A549 treated with CpdA at 1 μM for 4 hours (cell line): ENCODE results near the gene VAV1. TPM values are rescaled to one million over a fixed set of nuclear protein-coding genes. Genes with fewer than 3 reads are reported as not detected.

Experiments used
- total RNA-seq: library from RNA; stranded (reverse); fragments of 200-300 nt; extraction: Qiagen RNA extraction; gene quantifications from 5 replicates; pipeline ENCODE4 v1.2.3, GENCODE V29; 2022; ENCODE audit warnings: low read depth

VAV1 gene, protein sequence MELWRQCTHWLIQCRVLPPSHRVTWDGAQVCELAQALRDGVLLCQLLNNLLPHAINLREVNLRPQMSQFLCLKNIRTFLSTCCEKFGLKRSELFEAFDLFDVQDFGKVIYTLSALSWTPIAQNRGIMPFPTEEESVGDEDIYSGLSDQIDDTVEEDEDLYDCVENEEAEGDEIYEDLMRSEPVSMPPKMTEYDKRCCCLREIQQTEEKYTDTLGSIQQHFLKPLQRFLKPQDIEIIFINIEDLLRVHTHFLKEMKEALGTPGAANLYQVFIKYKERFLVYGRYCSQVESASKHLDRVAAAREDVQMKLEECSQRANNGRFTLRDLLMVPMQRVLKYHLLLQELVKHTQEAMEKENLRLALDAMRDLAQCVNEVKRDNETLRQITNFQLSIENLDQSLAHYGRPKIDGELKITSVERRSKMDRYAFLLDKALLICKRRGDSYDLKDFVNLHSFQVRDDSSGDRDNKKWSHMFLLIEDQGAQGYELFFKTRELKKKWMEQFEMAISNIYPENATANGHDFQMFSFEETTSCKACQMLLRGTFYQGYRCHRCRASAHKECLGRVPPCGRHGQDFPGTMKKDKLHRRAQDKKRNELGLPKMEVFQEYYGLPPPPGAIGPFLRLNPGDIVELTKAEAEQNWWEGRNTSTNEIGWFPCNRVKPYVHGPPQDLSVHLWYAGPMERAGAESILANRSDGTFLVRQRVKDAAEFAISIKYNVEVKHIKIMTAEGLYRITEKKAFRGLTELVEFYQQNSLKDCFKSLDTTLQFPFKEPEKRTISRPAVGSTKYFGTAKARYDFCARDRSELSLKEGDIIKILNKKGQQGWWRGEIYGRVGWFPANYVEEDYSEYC
- total RNA-seq: 6.2 to 9.5 TPM (median 7.4 TPM) in 5 replicates

DNA sequence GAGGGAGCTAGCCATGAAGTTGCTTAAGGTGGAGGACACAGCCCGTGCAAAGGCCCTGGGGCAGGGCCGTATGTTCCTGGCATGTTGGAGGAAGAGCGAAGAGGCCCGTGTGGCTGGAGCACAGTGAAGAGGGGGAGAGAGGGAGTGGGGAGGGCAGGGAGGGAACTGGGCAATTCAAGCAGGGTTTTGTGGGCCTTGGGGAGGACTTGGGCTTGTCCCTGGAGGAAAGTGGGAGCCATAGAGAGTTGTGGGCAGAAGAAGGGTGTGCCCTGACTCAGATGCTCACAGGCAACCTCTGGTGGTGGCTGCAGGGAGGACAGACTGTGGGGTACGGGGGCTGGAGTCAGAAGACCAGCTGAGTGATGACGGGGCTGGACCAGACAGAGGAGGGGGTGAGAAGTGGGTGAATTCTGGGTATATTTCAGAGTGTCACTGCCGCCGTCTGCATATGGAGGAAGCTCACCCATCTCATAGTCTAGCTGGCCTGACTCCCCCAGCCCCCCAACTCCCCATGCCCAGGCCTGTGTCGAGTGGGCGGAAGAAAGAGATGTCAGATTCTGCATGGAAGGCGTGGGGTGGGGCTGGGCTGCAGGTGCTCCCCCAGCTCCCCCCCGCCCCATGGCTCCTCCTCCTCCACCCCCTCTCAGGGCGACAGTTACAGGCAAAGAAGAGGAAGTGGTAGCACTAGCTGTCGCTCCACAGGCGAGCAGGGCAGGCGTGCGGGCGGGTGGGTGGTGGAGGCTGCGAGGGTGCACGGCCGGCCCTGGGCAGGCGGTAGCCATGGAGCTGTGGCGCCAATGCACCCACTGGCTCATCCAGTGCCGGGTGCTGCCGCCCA is at the start of gene VAV1:
VAV1 (plus strand) TSS at position 681 of the 838 bp plus-strand sequence; CDS start at position 781, 100 bp downstream.

DNA sequence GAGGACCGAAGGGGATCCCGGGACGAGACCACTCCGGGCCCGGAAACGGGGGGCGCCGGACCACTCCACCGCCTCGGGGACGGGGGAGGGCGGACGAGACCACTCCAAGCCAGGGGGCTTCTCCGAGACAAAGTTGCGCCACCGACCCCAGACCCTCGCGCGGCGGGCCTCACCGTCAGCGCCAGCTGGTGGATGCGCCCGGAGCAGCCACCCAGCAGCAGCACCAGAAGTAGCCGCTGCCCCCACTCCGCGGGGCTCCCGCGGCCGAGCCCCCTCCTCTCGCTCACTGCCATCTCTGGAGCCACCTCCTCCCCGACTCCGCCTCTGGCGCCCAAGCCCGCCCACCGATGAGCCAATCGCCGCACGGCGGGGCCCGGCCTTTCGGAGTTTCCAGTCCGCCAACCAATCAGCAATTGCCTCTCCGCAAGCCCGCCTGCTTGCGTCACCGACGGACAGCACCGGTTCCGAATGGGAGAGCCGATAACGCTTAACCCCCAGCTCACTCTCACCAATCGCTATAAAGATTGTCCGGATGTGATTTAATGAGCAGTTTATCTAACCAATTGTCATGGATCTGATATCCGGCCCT is 35.1 kb upstream of the VAV1 start, which contains the start of gene GPR108:
GPR108 (minus strand) TSS at position 297 of the 589 bp plus-strand sequence; CDS start at position 293, 4 bp downstream.

DNA sequence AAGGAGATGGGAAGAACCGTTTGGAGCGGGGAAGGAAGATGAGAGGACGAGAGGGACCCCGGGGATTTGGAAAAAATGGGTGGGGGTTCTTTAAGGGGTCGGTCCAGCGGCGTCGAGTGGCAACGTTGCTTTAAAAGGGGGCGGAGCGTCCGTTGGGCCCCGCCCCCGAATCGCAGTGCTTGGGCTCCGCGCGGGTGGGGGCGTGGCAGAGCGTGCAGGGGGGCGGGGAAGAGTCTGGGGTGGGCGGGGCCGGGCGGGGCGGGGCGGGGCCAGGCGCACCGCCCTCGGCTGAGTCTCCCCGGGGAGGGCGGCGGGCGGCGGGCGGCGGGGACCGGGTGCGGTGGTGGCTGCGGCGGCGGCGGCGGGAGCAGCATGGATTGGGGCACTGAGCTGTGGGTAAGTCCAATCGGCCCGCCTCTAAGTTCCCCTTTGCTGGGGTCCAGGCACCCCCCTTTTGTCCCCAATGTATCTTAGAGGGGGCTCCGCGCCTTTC is 33.1 kb upstream of the VAV1 start, which contains the start of gene TRIP10:
TRIP10 (plus strand) TSS at position 291 of the 493 bp plus-strand sequence; CDS start at position 373, 82 bp downstream.

DNA sequence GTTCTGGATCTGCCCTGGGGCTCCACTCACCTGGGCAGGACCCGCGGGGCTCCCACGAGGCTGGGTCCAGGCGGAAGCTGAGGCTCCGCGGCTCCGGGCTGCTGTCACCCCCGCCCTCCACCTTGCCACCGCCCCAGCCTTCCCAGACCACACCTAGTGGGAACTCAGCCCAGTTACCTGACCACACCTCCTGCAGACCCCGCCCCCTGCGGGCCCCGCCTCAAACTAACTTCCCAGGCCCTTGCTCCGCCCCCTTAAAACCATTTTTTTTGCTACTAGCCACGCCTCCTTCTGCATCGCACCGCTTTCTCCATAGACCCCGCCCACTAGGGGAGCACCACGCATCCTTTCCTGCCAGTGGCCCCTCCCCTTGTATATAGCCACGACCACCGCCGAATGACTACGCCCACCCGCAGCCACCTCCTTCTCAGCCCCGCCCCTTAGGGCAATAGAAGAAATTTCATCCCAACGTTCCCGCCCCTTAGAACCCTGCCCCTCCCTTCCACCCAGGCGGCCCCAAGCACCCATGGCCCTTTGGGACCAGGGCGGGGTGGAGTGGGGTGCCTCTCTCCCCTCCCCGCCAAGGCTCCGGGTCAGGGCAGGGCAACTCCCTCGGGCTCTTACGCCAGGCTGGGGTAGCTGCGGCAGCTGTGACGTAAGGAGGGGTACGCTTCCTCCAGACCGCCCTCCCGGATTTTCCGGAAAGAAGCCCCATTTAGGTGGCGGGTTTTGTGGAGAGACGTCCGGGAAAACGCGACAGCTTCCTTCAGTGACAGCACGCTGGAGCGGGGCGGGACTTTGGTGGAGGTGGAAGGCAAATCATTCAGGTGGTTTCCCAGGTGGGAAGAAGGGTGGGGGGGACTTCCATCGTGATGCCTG is 4.9 kb upstream of the VAV1 start, which contains the start of gene SH2D3A:
SH2D3A (minus strand) TSS at position 79 of the 879 bp plus-strand sequence. CDS start 3,687 bp downstream, outside the sequence.

DNA sequence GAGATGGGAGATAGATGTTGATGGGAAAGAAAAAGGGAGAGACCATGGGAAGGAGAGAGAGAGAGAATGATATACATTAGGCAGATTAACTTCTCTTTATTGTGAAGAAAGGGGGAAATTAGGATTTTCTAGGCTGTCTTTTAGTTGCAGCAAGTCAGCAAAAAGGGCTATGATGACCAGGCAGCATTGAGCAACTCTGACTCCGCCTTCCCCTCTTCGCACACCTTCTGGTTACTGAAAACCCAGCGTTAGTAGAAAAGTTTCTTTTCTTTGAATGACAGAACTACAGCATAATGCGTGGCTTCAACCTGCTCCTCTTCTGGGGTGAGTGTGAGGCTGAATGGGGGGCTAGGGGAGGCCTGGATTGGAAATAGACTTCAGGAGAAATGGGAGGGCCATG is 114.8 kb downstream of the VAV1 start, which contains the start of gene ADGRE1:
ADGRE1 (plus strand) TSS at position 264 of the 400 bp plus-strand sequence; CDS start at position 294, 30 bp downstream.

Other genes with a start within 250 kb of the VAV1 start
- gene TNFSF9, start 241.7 kb upstream of the VAV1 start, total RNA-seq: 4.1 to 9.2 TPM (median 7.2 TPM) in 5 replicates
- gene CD70, start 181.6 kb upstream of the VAV1 start, total RNA-seq: 14.3 to 26.7 TPM (median 23.4 TPM) in 5 replicates
- 0.03 to 0.14 TPM (median 0.09 TPM) in 5 replicates for gene TNFSF14, start 102.5 kb upstream of the VAV1 start, total RNA-seq
- gene C3, start 52.1 kb upstream of the VAV1 start, total RNA-seq: 37.2 to 48.7 TPM (median 44.4 TPM) in 5 replicates
- gene GPR108, start 35.1 kb upstream of the VAV1 start, total RNA-seq: 27.7 to 42.0 TPM (median 38.4 TPM) in 5 replicates
- gene TRIP10, start 33.0 kb upstream of the VAV1 start, total RNA-seq: 52.0 to 62.7 TPM (median 59.6 TPM) in 5 replicates
- 12.0 to 14.8 TPM (median 13.3 TPM) in 5 replicates for gene SH2D3A, start 5.3 kb upstream of the VAV1 start, total RNA-seq
- 4.1 to 6.5 TPM (median 5.8 TPM) in 5 replicates for gene ADGRE1, start 114.9 kb downstream of the VAV1 start, total RNA-seq
- not detected in 5 replicates for gene MBD3L2B, start 248.7 kb downstream of the VAV1 start, total RNA-seq